Thymus (tissue), 11 donors: ENCODE results near the gene INSIG1. TPM values are rescaled to one million over a fixed set of nuclear protein-coding genes. Genes with fewer than 3 reads are reported as not detected.

Experiments used
- DNase-seq, 9 donors: peaks; one replicate each; pipeline ENCODE4 v3.0.0-alpha.2; 2013; ENCODE audit warnings: low spot score in 9 of 9, low read depth in 6 of 9, missing footprints in 1 of 9
- H3K27ac ChIP-seq, 2 donors: one replicate each; pipeline ENCODE4 v1.5.1; 2013; ENCODE audit warnings: control low read depth in 1 of 2, low read depth in 1 of 2, low read length in 1 of 2, mild to moderate bottlenecking in 1 of 2, moderate library complexity in 1 of 2
- H3K27me3 ChIP-seq, 2 donors: one replicate each; pipeline ENCODE4 v1.5.1; 2013; ENCODE audit warnings: low read length in 1 of 2; ENCODE audit not compliant: control insufficient read depth in 2 of 2, insufficient read depth in 1 of 2
- H3K36me3 ChIP-seq, 2 donors: one replicate each; pipeline ENCODE4 v1.5.1; 2013; ENCODE audit warnings: low read length in 1 of 2, mild to moderate bottlenecking in 1 of 2, moderate library complexity in 1 of 2; ENCODE audit not compliant: control insufficient read depth in 2 of 2, insufficient read depth in 2 of 2
- H3K4me1 ChIP-seq, 2 donors: one replicate each; pipeline ENCODE4 v1.5.1; 2013; ENCODE audit warnings: low read length in 2 of 2; ENCODE audit not compliant: control insufficient read depth in 2 of 2, insufficient read depth in 2 of 2
- H3K4me3 ChIP-seq, 2 donors: one replicate each; pipeline ENCODE4 v1.5.1; 2013; ENCODE audit warnings: low read length in 2 of 2, control low read depth in 1 of 2, mild to moderate bottlenecking in 1 of 2
- H3K9me3 ChIP-seq, 2 donors: one replicate each; pipeline ENCODE4 v1.5.1; 2013; ENCODE audit warnings: low read length in 1 of 2, mild to moderate bottlenecking in 1 of 2; ENCODE audit not compliant: control insufficient read depth in 2 of 2, insufficient read depth in 1 of 2
- WGBS: extraction: QIAGEN DNeasy Blood & Tissue Kit; methylation state at CpG from one replicate; pipeline ENCODE4 v1.1.7; 2013; 5-methylcytosine and 5-hydroxymethylcytosine counted together
- polyA plus RNA-seq: library from polyadenylated mRNA; stranded (reverse); fragments of 200-250 nt; gene quantifications from one replicate; pipeline ENCODE4 v1.2.3, GENCODE V29; 2013
- total RNA-seq: library from RNA; stranded (reverse); fragments of 120-200 nt; gene quantifications from one replicate; pipeline ENCODE4 v1.2.4, GENCODE V29; 2013
- donor health status: healthy.

Gene INSIG1
- total and polyA plus RNA-seq, 2 donors = 37.1 to 50.2 TPM

GRCh38 chr7:155303039-155303593 is 5.4 kb downstream of the INSIG1 start:
- 86% methylated on average over 10 of the region's 10 CpGs for WGBS
- H3K27me3 ChIP-seq = no peaks in the 10 kb centered on the region
- H3K4me1 ChIP-seq = peaks cover 12 to 18% of the 10 kb centered on the region in 2 donors
- H3K4me3 ChIP-seq = no peak overlapping the region
- peaks cover 50 to 73% of the 10 kb centered on the region in 2 donors for H3K36me3 ChIP-seq
- no peak for DNase-seq
- no peaks in the 10 kb centered on the region for H3K9me3 ChIP-seq
- no peak overlapping the region for H3K27ac ChIP-seq

DNA sequence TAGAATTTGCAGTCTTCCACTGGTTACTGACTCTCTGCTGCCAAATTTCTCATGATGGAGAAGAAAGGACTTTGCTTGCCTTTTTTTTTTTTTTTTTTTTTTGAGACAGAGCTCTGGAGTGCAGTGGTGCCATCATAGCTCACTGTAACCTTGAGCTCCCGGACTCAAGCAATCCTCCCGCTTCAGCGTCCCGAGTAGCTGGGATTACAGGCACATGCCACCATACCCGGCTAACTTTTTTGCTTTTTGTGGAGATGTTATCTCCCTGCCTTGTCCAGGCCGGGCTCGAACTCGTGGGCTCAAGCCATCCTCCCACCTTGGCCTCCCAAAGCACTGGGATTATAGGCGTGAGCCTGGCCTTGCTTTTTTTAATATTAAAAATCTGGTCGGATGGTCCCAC is 6.2 kb downstream of the INSIG1 start:
- Histone ChIP-seq H3K9me3 (no peaks in the 10 kb centered on the region), H3K36me3 (peaks cover 57 to 81% of the 10 kb centered on the region in 2 donors), H3K27me3 (no peaks in the 10 kb centered on the region), H3K4me1 (peaks cover 12 to 14% of the 10 kb centered on the region in 2 donors), H3K27ac (no peak overlapping the region), H3K4me3 (no peak overlapping the region)
- WGBS = 98% methylated on average over 10 of the region's 10 CpGs
- no peak for DNase-seq

GRCh38 chr7:155305231-155305904 is 7.7 kb downstream of the INSIG1 start:
- no peak for DNase-seq

DNA sequence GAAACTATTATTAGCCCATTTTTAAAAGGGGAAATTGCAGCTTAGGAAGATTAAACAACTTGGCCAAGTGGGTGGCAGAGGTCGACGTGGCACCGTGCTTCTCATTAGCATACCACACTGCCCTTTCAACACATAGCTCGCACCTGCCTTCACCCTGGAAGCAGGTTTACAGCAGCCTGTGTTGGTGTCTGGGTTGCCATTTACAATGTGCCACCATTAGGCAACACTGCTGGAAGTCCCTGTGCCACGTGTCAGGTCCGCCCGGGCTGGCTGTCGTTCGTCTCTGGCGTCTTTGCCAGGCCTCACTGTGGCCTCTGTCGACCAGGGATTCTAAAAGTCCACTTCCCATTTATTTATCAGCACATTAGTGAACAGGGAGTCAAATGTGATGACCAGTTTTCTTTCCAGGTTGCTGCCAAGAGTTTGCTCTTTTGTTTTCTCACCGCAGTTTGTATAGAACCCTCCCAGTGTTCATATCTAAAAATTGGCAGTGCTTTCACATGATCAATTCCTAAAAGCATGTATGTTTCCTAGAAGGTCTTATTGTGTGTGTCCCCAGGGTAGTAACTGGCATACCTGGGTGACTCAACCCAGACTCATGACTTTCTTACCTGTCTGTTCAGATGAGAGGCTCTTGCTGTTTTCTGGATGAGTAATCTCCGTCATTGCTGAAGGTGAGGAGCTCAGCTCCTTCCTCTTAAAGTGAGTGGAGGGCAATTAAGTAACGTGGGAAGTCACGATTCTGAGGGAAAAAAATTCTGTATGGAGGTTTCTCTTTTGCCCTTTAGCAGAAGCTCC is 9.2 kb downstream of the INSIG1 start:
- H3K36me3 ChIP-seq = peaks cover 57 to 79% of the 10 kb centered on the region in 2 donors
- no peak overlapping the region for H3K4me3 ChIP-seq
- no peaks in the 10 kb centered on the region for H3K4me1 ChIP-seq
- no peak for DNase-seq
- 96% methylated on average over 15 of the region's 15 CpGs for WGBS
- H3K9me3 ChIP-seq = no peaks in the 10 kb centered on the region
- H3K27ac ChIP-seq = no peak overlapping the region
- no peaks in the 10 kb centered on the region for H3K27me3 ChIP-seq

More at GRCh38 chr7:155305231-155305904, 7.7 kb downstream of the INSIG1 start:
- Histone ChIP-seq H3K9me3 (no peaks in the 10 kb centered on the region), H3K4me3 (no peak overlapping the region), H3K36me3 (peaks cover 59 to 89% of the 10 kb centered on the region in 2 donors), H3K4me1 (peaks cover 6 to 7% of the 10 kb centered on the region in 2 donors), H3K27me3 (no peaks in the 10 kb centered on the region), H3K27ac (no peak overlapping the region)
- 89% methylated on average over 9 of the region's 9 CpGs for WGBS

DNA sequence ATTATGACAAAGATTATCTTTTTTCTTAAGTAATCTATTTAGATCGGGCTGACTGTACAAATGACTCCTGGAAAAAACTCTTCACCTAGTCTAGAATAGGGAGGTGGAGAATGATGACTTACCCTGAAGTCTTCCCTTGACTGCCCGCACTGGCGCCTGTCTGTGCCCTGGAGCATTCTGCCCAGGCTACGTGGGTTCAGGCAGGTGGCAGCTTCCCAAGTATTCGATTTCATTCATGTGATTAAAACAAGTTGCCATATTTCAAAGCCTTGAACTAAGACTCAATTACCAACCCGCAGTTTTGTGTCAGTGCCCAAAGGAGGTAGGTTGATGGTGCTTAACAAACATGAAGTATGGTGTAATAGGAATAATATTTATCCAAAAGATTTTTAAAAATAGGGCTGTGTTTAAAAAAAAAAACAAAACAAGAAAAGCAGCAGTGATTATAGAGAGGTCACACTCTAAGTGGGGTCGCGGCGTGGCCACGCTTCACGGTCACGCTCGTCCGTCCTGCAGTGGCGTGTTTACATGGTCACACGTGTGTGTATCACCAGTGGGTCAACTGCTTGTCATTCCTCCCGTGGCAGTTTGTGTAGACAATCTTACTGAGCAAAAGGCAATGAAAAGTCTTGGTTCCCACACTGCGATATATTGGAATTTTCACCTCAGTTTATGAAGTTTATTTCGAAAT is 10.8 kb downstream of the INSIG1 start:
- no peaks in the 10 kb centered on the region for H3K27me3 ChIP-seq
- H3K4me3 ChIP-seq = no peak overlapping the region
- H3K27ac ChIP-seq = no peak overlapping the region
- peaks cover 51 to 63% of the 10 kb centered on the region in 2 donors for H3K36me3 ChIP-seq
- H3K4me1 ChIP-seq = no peaks in the 10 kb centered on the region
- 97% methylated on average over 19 of the region's 19 CpGs for WGBS
- no peak for DNase-seq
- H3K9me3 ChIP-seq = no peaks in the 10 kb centered on the region

DNA sequence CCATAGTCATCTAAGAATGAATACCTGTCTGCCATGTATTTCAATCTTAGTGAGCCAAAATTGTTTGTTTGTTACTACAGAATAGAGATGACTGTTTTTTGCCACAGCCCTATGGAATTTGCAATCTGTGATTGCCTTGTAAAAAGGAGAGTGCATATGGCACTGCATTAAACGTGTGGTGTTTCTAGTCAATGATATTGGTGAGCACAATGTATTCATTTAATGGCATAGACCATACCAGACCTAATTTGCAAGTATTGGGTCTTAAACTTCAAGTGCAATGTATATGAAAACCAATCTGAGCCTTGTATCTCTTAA is 11.3 kb downstream of the INSIG1 start:
- Histone ChIP-seq H3K4me3 (no peak overlapping the region), H3K27ac (no peak overlapping the region), H3K4me1 (no peaks in the 10 kb centered on the region), H3K9me3 (no peaks in the 10 kb centered on the region), H3K27me3 (no peaks in the 10 kb centered on the region), H3K36me3 (peaks cover 46 to 58% of the 10 kb centered on the region in 2 donors)
- WGBS = 98% methylated on average over 1 of the region's 1 CpG
- no peak for DNase-seq

DNA sequence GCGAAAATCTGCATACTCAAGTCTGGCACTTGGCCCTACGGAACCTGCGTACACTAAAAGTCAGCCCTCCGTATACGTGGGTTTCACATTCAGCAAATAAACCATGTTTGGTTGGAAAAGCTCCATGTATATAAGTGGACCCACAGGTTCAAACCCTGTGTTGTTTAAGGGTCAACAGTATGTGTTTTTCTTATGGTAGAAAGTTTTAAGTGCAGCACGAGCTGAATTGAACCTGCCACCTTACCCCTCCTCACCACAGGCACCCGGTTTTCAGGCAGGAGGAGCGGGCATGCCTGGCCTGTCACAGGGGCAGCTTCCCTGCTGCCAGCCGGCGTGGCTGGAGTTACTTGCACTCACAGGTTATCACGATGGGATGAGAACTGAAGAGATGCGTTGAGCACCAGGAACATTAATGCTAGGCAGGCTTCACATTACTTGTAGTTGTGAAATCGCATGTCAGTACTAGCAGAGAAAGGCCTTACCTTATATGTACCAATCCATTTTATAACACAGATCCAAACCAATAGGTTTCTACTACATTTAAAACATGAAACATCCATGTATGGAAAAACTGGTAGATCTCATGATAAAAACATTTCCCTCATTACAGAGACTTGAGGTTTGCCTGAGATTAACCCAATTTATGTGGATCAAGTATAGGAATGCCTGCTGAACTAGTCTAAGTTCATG is 12.9 kb downstream of the INSIG1 start:
- peaks cover 38 to 45% of the 10 kb centered on the region in 2 donors for H3K36me3 ChIP-seq

GRCh38 chr7:155311826-155312537 is 14.3 kb downstream of the INSIG1 start:
- no peaks in the 10 kb centered on the region for H3K9me3 ChIP-seq
- peaks cover 24 to 31% of the 10 kb centered on the region in 2 donors for H3K36me3 ChIP-seq
- H3K27ac ChIP-seq = no peak overlapping the region
- WGBS = 91% methylated on average over 8 of the region's 8 CpGs
- H3K4me3 ChIP-seq = no peak overlapping the region
- H3K27me3 ChIP-seq = no peaks in the 10 kb centered on the region
- no peak for DNase-seq
- H3K4me1 ChIP-seq = no peaks in the 10 kb centered on the region

More for the DNA sequence above, 12.9 kb downstream of the INSIG1 start:
- DNase-seq = no peak
- Histone ChIP-seq H3K27ac (no peak overlapping the region), H3K27me3 (no peaks in the 10 kb centered on the region), H3K4me3 (no peak overlapping the region), H3K4me1 (no peaks in the 10 kb centered on the region), H3K9me3 (no peaks in the 10 kb centered on the region)
- 98% methylated on average over 13 of the region's 13 CpGs for WGBS
